ENCODE results near the gene MEIOSIN. TPM values are rescaled to one million over a fixed set of nuclear protein-coding genes. Genes with fewer than 3 reads are reported as not detected.

MEIOSIN gene
- total and polyA plus RNA-seq, 4 donors: not detected

DNA sequence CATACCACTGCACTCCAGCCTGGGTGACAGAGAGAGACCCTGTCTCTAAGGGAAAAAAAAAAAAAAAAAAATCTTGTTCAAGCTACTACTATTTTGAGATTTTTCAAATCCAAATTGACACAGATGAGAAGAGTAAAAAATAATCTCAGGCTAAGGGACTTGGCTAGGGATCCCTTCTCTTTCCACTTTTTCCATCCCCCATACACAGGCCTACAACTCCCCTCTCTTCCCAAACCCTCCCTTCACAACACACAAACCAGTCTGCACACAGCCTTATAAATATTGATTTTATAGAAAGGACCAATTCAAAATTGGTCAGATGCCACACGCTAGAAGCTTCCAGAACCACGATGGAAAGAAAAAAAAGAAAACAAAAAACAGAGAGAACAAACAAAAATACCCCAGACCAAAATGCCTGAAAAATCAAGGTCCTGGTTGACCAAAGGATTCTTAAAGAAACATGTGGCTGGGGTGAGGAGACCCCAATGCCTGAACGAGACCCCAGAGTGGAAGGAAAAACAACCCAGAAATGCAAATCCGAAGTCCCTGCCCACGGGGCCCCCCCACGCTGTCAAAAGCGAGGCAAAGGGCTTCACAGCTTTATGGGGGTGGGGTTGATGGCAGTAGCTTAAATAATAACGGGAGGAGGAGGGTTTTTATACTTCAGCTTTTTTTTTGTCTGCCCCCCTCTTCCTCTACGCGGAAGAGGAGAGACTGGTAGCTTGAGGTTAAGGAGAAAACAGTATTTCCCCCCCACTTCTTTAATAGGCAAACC is 22.7 kb upstream of the MEIOSIN start:
- peaks cover 0 to 16% (median 9%) of the 10 kb centered on the region in 4 donors for H3K36me3 ChIP-seq (ENCODE audit: control insufficient read depth in 4 of 4, insufficient read depth in 3 of 4, low read depth in 1 of 4, low read length in 3 of 4)
- H3K9ac ChIP-seq (ENCODE audit: low read depth in 1 of 2, low read length in 2 of 2): no peak overlapping the region
- TF ChIP-seq YY1 (IDR thresholded peaks at IDR 0.05): no peak
- no peak for TF ChIP-seq RAD21 (IDR thresholded peaks at IDR 0.05)
- no peak for TF ChIP-seq CTCF (IDR thresholded peaks at IDR 0.05; ENCODE audit: low read depth, low read length, missing input control)
- TF ChIP-seq FOXA2 (IDR thresholded peaks at IDR 0.05): no peak
- TF ChIP-seq RXRA (IDR thresholded peaks at IDR 0.05): no peak
- TF ChIP-seq, protein P1, sequence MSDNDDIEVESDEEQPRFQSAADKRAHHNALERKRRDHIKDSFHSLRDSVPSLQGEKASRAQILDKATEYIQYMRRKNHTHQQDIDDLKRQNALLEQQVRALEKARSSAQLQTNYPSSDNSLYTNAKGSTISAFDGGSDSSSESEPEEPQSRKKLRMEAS (IDR thresholded peaks at IDR 0.05): no peak
- no peak for TF ChIP-seq GABPA (IDR thresholded peaks at IDR 0.05 in 1 of 2, conservative IDR thresholded peaks at IDR 0.05 in 1 of 2)
- TF ChIP-seq SP1 (IDR thresholded peaks at IDR 0.05): no peak
- TF ChIP-seq TAF1 (conservative IDR thresholded peaks at IDR 0.05): no peak
- TF ChIP-seq HNF4A (conservative IDR thresholded peaks at IDR 0.05): no peak
- no peak for DNase-seq (ENCODE audit: low spot score)
- WGBS: 82% methylated on average over 10 of the region's 10 CpGs
- no peaks in the 10 kb centered on the region for H3K9me3 ChIP-seq (ENCODE audit: control insufficient read depth in 4 of 4, low read length in 3 of 4)
- no peak overlapping the region for H3K27ac ChIP-seq (ENCODE audit: low read depth in 1 of 2, low read length in 2 of 2)
- H3K27me3 ChIP-seq (ENCODE audit: control insufficient read depth in 4 of 4, insufficient read depth in 4 of 4, low read length in 3 of 4): no peaks in the 10 kb centered on the region
- H3K4me3 ChIP-seq (ENCODE audit: low read depth in 1 of 3, low read length in 3 of 3): no peak overlapping the region
- no peaks in the 10 kb centered on the region for H3K4me1 ChIP-seq (ENCODE audit: control insufficient read depth in 4 of 4, insufficient read depth in 4 of 4, low read length in 3 of 4)

DNA sequence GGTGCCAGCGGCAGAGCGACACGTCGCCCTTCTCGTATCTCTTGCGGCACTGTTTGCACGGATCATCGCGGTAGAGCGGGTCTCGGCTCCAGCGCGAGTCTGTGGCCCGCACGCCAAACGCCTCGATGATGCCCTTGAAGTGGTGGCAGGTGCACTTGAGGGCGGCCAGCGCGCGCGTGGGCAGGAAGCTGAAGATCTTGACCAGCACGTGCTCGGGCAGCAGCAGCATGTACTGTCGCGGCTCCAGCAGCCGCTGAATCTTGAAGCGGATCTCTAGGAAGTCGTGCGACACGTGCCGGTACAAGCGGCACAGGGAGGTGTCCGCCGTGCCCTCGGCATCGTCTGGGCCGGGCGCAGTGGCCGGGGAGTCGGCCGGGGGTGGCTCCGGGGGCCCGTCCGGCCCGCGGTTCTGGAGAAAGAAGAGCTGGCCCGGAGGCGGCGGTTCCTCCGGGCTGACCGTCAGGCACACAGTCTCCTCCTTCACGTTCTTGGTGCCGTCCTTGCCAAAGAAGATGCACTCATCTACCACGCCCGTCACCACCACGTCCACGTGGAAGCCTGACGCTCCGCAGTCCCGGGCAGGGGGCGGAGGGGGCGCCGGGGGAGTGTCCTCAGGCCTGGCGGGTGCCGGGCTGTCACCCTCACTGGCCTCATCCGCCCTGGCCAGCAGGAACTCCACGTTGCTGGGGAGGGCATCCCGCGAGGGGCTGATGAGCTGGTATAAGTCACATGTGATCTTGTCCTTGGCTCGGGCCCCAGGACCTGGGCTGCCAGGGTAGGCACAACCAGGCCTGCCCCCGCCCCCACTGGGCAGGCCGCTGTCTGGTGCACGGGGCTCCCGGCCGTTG is 21.2 kb upstream of the MEIOSIN start:
- Histone ChIP-seq H3K9me3 (ENCODE audit: control insufficient read depth in 4 of 4, low read length in 3 of 4) (no peaks in the 10 kb centered on the region), H3K27ac (ENCODE audit: low read depth in 1 of 2, low read length in 2 of 2) (no peak overlapping the region), H3K4me1 (ENCODE audit: control insufficient read depth in 4 of 4, insufficient read depth in 4 of 4, low read length in 3 of 4) (peaks cover 2 to 11% (median 4%) of the 10 kb centered on the region in 4 donors), H3K9ac (ENCODE audit: low read depth in 1 of 2, low read length in 2 of 2) (no peak overlapping the region), H3K4me3 (ENCODE audit: low read depth in 1 of 3, low read length in 3 of 3) (no peak overlapping the region), H3K36me3 (ENCODE audit: control insufficient read depth in 4 of 4, insufficient read depth in 3 of 4, low read depth in 1 of 4, low read length in 3 of 4) (peaks cover 0 to 16% (median 9%) of the 10 kb centered on the region in 4 donors), H3K27me3 (ENCODE audit: control insufficient read depth in 4 of 4, insufficient read depth in 4 of 4, low read length in 3 of 4) (no peaks in the 10 kb centered on the region)
- WGBS: 94% methylated on average over 76 of the region's 76 CpGs
- DNase-seq (ENCODE audit: low spot score): no peak
- TF ChIP-seq FOXA2 (IDR thresholded peaks at IDR 0.05): no peak
- TF ChIP-seq HNF4G (IDR thresholded peaks at IDR 0.05): no peak
- TF ChIP-seq NR2F2 (IDR thresholded peaks at IDR 0.05): no peak
- no peak for TF ChIP-seq SP1 (IDR thresholded peaks at IDR 0.05)
- TF ChIP-seq TAF1 (conservative IDR thresholded peaks at IDR 0.05): no peak
- no peak for TF ChIP-seq FOXA1 (IDR thresholded peaks at IDR 0.05)
- TF ChIP-seq, protein P2, sequence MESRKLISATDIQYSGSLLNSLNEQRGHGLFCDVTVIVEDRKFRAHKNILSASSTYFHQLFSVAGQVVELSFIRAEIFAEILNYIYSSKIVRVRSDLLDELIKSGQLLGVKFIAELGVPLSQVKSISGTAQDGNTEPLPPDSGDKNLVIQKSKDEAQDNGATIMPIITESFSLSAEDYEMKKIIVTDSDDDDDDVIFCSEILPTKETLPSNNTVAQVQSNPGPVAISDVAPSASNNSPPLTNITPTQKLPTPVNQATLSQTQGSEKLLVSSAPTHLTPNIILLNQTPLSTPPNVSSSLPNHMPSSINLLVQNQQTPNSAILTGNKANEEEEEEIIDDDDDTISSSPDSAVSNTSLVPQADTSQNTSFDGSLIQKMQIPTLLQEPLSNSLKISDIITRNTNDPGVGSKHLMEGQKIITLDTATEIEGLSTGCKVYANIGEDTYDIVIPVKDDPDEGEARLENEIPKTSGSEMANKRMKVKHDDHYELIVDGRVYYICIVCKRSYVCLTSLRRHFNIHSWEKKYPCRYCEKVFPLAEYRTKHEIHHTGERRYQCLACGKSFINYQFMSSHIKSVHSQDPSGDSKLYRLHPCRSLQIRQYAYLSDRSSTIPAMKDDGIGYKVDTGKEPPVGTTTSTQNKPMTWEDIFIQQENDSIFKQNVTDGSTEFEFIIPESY (IDR thresholded peaks at IDR 0.05): no peak
- no peak for TF ChIP-seq JUND (IDR thresholded peaks at IDR 0.05)
- TF ChIP-seq EGR1 (IDR thresholded peaks at IDR 0.05; ENCODE audit: low read depth in 2 of 2): no peak
- TF ChIP-seq YY1 (IDR thresholded peaks at IDR 0.05): no peak
- no peak for TF ChIP-seq CTCF (IDR thresholded peaks at IDR 0.05; ENCODE audit: low read depth, low read length, missing input control)
- no peak for TF ChIP-seq RAD21 (IDR thresholded peaks at IDR 0.05)
- TF ChIP-seq, protein P1 (IDR thresholded peaks at IDR 0.05): no peak
- no peak for TF ChIP-seq GABPA (IDR thresholded peaks at IDR 0.05 in 1 of 2, conservative IDR thresholded peaks at IDR 0.05 in 1 of 2)
- TF ChIP-seq, protein P3, sequence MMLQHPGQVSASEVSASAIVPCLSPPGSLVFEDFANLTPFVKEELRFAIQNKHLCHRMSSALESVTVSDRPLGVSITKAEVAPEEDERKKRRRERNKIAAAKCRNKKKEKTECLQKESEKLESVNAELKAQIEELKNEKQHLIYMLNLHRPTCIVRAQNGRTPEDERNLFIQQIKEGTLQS (IDR thresholded peaks at IDR 0.05): no peak
- TF ChIP-seq RXRA (IDR thresholded peaks at IDR 0.05): no peak
